Measurements from ENCODE around the gene CNGB1.
A peak's percentile ranks its signal among the peaks of the same experiment; 100 is the strongest.

The CNGB1 gene

DNA sequence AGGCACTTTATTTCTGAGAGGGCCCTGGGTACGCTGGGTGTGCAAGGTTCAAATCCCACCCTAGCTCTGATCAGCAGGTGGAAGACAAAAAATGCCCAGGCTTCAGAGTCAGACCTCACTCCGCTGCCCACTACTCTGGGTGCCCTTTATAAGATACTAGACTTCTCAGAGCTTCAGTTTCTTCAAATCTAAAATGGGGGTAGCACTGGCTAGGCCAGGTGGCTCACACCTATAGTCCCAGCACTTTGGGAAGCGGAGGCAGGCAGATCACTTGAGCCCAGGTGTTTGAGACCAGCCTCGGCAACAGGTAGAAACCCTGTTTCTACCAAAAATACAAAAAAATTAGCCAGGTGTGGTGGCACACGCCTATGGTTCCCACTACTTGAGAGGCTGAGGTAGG is 32.0 kb upstream of the CNGB1 start:
- Histone ChIP-seq H3K9ac (ENCODE audit: low read length) (no peak overlapping the region), H3K9me3 (ENCODE audit: insufficient read depth, low read length) (no peaks in the 10 kb centered on the region), H3K27me3 (ENCODE audit: low read length) (no peaks in the 10 kb centered on the region), H3K79me2 (ENCODE audit: insufficient read depth, low read length) (no peaks in the 10 kb centered on the region), H3K4me3 (ENCODE audit: insufficient read depth, low read length, poor library complexity, severe bottlenecking) (no peak overlapping the region), H3K27ac (ENCODE audit: low read depth, low read length) (no peak overlapping the region), H3K9me2 (replicated peaks; ENCODE audit: insufficient read depth, low read length) (no peaks in the 10 kb centered on the region), H3K36me3 (ENCODE audit: low read length) (peaks cover 7% of the 10 kb centered on the region; the same call in 1 of the 2 replicates), H3K4me2 (ENCODE audit: low read depth, low read length, poor library complexity, severe bottlenecking) (no peak overlapping the region), H3F3A (ENCODE audit: insufficient read depth) (peaks cover 15% of the 10 kb centered on the region), H4K20me1 (ENCODE audit: low read depth, low read length) (no peaks in the 10 kb centered on the region), H2AFZ (ENCODE audit: low read depth, low read length, severe bottlenecking) (no peak overlapping the region)
- TF ChIP-seq, protein P1, sequence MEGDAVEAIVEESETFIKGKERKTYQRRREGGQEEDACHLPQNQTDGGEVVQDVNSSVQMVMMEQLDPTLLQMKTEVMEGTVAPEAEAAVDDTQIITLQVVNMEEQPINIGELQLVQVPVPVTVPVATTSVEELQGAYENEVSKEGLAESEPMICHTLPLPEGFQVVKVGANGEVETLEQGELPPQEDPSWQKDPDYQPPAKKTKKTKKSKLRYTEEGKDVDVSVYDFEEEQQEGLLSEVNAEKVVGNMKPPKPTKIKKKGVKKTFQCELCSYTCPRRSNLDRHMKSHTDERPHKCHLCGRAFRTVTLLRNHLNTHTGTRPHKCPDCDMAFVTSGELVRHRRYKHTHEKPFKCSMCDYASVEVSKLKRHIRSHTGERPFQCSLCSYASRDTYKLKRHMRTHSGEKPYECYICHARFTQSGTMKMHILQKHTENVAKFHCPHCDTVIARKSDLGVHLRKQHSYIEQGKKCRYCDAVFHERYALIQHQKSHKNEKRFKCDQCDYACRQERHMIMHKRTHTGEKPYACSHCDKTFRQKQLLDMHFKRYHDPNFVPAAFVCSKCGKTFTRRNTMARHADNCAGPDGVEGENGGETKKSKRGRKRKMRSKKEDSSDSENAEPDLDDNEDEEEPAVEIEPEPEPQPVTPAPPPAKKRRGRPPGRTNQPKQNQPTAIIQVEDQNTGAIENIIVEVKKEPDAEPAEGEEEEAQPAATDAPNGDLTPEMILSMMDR (IDR thresholded peaks at IDR 0.05; ENCODE audit: insufficient read depth, low read length, poor library complexity, severe bottlenecking): no peak
- no peak for TF ChIP-seq EZH2phosphoT487 (conservative IDR thresholded peaks at IDR 0.05; ENCODE audit: low read length)

- Histone ChIP-seq H3K27me3 (ENCODE audit: low read length) (no peaks in the 10 kb centered on the region), H3K79me2 (ENCODE audit: insufficient read depth, low read length) (no peaks in the 10 kb centered on the region), H2AFZ (ENCODE audit: low read depth, low read length, severe bottlenecking) (no peak overlapping the region), H3K36me3 (ENCODE audit: low read length) (peaks cover 6% of the 10 kb centered on the region; the same call in 1 of the 2 replicates), H3K27ac (ENCODE audit: low read depth, low read length) (no peak overlapping the region), H3K4me2 (ENCODE audit: low read depth, low read length, poor library complexity, severe bottlenecking) (peak overlapping the region; percentile 95), H4K20me1 (ENCODE audit: low read depth, low read length) (no peaks in the 10 kb centered on the region), H3K9me2 (replicated peaks; ENCODE audit: insufficient read depth, low read length) (no peaks in the 10 kb centered on the region), H3K4me3 (ENCODE audit: insufficient read depth, low read length, poor library complexity, severe bottlenecking) (no peak overlapping the region), H3K9me3 (ENCODE audit: insufficient read depth, low read length) (no peaks in the 10 kb centered on the region), H3K9ac (ENCODE audit: low read length) (no peak overlapping the region), H3F3A (ENCODE audit: insufficient read depth) (peaks cover 15% of the 10 kb centered on the region)
- TF ChIP-seq, protein P1 (IDR thresholded peaks at IDR 0.05; ENCODE audit: insufficient read depth, low read length, poor library complexity, severe bottlenecking): no peak
- no peak for TF ChIP-seq EZH2phosphoT487 (conservative IDR thresholded peaks at IDR 0.05; ENCODE audit: low read length)
These were observed 31.5 kb upstream of the CNGB1 start for GRCh38 chr16:58002416-58002800.

- Histone ChIP-seq H3K79me2 (ENCODE audit: insufficient read depth, low read length) (no peaks in the 10 kb centered on the region), H3K9me2 (replicated peaks; ENCODE audit: insufficient read depth, low read length) (no peaks in the 10 kb centered on the region), H3K27me3 (ENCODE audit: low read length) (no peaks in the 10 kb centered on the region), H3K4me3 (ENCODE audit: insufficient read depth, low read length, poor library complexity, severe bottlenecking) (peak overlapping the region; percentile 80), H2AFZ (ENCODE audit: low read depth, low read length, severe bottlenecking) (no peak overlapping the region), H3K27ac (ENCODE audit: low read depth, low read length) (peak overlapping the region; percentile 1; the same call in 1 of the 2 replicates), H3K9ac (ENCODE audit: low read length) (peak overlapping the region; percentile 83), H3K36me3 (ENCODE audit: low read length) (peaks cover 4% of the 10 kb centered on the region; the same call in 1 of the 2 replicates), H4K20me1 (ENCODE audit: low read depth, low read length) (no peaks in the 10 kb centered on the region), H3K9me3 (ENCODE audit: insufficient read depth, low read length) (no peaks in the 10 kb centered on the region), H3K4me2 (ENCODE audit: low read depth, low read length, poor library complexity, severe bottlenecking) (peak overlapping the region; percentile 95), H3F3A (ENCODE audit: insufficient read depth) (peaks cover 15% of the 10 kb centered on the region)
- TF ChIP-seq EZH2phosphoT487 (conservative IDR thresholded peaks at IDR 0.05; ENCODE audit: low read length): no peak
- TF ChIP-seq, protein P1 (IDR thresholded peaks at IDR 0.05; ENCODE audit: insufficient read depth, low read length, poor library complexity, severe bottlenecking): no peak
These were observed 31.0 kb upstream of the CNGB1 start for GRCh38 chr16:58001781-58002415.

Data from SU-DHL-6 (cell line).